ENCODE results near the gene SYNRG.

DNA sequence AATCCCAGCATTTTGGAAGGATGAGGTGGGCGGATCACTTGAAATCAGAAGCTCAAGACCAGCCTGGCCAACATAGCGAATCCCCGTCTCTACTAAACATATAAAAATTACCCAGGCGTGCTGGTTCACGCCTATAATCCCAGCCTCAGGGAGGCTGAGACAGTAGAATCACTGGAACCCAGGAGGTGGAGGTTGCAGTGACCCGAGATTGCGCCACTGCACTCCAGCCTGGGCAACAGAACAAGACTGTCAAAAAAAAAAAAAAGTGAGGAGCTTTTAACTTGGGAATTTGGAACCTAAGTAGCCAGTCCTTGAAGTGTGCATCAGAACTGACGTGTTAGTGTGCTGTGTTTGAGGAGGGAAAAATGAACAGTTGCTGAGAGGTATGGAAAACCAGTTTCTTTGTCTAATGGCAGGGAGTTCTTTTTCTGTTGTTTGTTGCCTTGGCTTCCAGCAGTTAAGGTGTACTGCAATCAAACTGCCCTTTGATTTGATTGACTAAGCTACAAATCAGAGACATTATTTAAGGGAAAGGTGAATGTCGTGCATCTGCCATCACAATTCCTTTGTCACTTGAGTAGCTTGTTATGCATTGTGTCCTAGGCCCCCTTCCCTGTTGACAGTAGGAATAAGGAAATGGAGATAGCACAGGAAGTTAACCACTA, 128.1 kb downstream of the SYNRG start:
- TF ChIP-seq GATA2 (IDR thresholded peaks at IDR 0.05; ENCODE audit: low read depth, low read length) (no peak), GATA3 (IDR thresholded peaks at IDR 0.05; ENCODE audit: low read depth, low read length) (no peak)

Measured in SH-SY5Y (cell line).